HT1080 (cell line): Measurements from ENCODE around the gene TSHZ3. TPM values are rescaled to one million over a fixed set of nuclear protein-coding genes. Genes with fewer than 3 reads are reported as not detected.

Experiments used
- DNase-seq: peaks from one replicate; pipeline ENCODE4 v3.0.0-alpha.2; 2015; ENCODE audit warnings: low read depth
- total RNA-seq: library from RNA; depleted of rRNA; stranded (reverse); fragments of >200 nt; shearing (Covaris generic); gene quantifications from 2 replicates; pipeline ENCODE4 v1.2.3, GENCODE V29; 2014

The TSHZ3 gene
- total RNA-seq, 1 experiment from 2014 or later: 4.4 TPM

DNA sequence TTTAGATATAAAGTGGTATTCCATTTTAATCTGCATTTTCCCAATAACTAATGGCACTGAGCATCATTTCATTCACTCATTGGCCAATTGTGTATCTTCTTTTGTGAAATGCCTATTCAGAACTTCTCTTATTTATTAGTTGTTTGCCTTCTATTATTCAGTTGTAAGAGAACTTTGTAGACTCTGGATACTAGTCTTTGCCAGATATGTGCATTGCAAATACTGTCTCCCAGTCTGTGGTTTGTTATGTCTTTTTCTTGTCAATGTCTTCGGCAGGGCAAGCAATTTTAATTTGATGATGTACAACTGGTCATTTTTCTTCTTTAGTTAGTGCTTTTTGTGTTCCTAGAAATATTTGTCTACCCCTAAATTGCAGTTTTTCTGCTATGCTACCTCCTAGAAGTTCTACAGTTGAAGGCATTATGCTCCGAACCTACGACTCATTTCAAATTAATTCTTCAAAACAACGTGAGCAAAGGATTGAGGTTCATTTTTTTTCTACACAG, 115.9 kb downstream of the TSHZ3 start:
- DNase-seq: no peak

DNA sequence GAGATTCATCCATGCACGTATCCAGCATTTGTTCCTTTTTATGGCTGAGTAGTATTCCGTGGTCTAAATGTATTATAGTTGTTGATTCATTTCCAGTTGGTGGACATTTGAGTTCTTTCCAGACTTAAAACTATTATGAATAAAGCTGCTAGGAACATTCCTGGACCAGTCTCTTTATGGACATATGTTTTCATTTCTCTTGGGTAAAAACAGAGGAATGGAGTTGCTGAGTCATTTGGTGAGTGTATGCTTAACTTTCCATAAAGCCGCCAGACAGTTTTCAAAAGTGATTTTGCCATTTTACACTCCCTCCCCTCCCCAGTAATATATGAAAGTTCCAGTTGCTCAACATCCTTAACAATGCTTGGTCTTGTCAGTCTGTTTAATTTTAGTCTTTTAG, 116.4 kb downstream of the TSHZ3 start:
- peak; percentile 31 for DNase-seq

DNA sequence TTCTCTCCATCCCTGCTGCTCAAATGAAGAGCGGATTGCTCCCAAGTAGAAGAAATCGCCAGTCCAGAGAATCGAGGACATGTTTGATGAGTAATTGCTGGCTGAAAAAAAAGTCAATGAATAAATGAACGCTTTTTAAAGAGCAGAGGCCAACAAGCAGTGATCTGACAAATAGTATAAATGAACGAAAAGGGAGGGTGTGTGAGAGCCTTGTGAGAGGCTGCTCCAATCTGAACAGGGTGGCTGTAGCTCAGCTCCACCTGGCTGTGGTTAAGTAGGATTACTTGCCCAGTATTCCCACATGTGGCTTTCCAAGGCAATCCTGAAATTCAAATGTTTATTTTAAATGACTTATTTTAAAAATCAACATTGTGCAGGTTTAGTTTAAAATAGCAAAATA, 117.1 kb downstream of the TSHZ3 start:
- no peak for DNase-seq

DNA sequence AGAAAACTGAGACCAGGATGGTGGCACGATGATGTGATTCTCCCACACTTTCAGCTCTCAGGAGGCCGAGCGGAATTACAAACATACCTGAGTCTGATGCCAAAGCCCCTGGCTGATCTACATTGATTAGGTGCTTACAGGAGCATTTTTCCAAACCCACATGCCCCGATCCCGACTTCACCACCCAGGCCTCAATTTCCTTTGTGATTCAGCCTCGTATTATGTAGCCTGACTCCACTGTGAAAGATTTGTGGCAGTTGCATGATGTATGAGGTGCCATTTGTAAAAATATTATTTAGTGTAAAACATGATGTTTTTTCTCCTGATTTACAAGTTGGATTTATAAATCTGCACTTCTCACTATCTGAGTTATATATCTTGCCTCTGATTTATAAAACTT, 118.0 kb downstream of the TSHZ3 start:
- DNase-seq: no peak

DNA sequence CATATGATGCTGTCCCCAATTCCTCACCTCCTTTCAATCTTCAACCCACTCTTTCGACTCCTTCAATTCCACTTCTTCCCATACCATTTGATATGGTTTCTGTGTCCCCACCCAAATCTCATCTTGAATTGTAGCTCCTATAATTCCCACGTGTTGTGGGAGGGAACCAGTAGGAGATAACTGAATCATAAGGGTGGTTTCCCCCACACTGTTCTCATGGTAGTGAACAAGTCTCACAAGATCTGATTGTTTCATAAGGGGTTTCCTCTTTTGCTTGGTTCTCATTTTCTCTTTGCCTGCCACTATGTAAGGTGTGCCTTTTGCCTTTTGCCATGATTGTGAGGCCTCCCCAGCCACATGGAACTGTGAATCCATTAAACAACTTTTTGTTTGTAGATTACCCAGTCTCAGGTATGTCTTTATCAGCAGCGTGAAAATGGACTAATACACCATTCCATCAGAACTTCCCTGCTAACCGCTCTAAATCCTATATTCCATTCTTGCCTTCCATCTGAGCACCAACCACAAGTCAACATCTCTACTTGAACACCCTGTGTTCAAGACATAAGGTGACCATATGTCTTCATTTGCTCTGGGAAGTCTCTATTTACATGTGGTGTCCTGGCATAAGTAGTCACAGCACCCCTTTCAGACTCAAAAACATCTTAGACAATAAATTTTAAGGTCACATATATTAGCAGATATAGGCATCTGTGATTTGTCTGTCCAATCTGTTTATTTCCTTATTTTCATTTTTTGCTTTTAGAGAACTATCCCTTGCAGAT, 122.9 kb downstream of the TSHZ3 start:
- DNase-seq: no peak
